ENCODE data around the gene NRXN2. TPM values are rescaled to one million over a fixed set of nuclear protein-coding genes. Genes with fewer than 3 reads are reported as not detected.

NRXN2 gene
- total RNA-seq, 1 experiment from 2014 or later: 0.15 TPM

DNA sequence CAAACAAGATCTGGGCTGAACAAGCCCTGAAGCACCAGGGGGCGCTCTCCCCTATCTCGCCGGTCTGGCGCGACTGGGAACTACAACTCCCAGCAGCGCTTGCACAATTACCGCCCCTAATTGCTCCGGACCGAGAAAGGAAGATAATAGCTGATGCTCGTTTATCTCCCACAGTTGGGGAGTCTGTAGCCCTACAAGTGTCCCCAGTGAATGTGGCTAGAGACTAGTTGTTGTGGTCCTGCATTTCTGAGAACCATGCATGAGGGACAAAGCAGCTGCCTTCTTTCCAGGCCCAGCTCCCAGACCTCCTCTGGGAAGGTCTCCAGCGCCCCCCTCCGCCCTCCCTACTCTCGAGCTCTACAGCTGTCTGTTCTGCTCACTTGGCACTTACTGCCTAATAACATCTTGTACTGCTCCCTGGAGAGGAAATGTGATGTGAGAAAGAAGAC, 34.4 kb downstream of the NRXN2 start:
- BruUV-seq (replicated peaks): no TSS peak
- Histone ChIP-seq H3K27ac (ENCODE audit: low read length) (no peak overlapping the region), H3K4me3 (ENCODE audit: low read depth in 2 of 2, low read length in 2 of 2) (peak overlapping the region; percentile 26 to 46), H3K27me3 (ENCODE audit: control insufficient read depth, insufficient read depth, low read length) (peaks cover 7% of the 10 kb centered on the region), H3K9me3 (ENCODE audit: control insufficient read depth, insufficient read depth, low read depth, low read length) (no peaks in the 10 kb centered on the region), H3K36me3 (ENCODE audit: control insufficient read depth, insufficient read depth, low read length) (no peaks in the 10 kb centered on the region), H3K4me1 (ENCODE audit: control insufficient read depth, insufficient read depth, low read length) (no peaks in the 10 kb centered on the region)
- in situ Hi-C loops (cut with HindIII; ENCODE audit: low pct_unique_long_range_greater_than_20kb, low sequenced_read_pairs): no loop called here
- DNase-seq (ENCODE audit: low read depth, low spot score): peak; percentile 76
- TF ChIP-seq POLR2AphosphoS5 (IDR thresholded peaks at IDR 0.05; ENCODE audit: low read depth, low read length): no peak
- TF ChIP-seq, protein P1, sequence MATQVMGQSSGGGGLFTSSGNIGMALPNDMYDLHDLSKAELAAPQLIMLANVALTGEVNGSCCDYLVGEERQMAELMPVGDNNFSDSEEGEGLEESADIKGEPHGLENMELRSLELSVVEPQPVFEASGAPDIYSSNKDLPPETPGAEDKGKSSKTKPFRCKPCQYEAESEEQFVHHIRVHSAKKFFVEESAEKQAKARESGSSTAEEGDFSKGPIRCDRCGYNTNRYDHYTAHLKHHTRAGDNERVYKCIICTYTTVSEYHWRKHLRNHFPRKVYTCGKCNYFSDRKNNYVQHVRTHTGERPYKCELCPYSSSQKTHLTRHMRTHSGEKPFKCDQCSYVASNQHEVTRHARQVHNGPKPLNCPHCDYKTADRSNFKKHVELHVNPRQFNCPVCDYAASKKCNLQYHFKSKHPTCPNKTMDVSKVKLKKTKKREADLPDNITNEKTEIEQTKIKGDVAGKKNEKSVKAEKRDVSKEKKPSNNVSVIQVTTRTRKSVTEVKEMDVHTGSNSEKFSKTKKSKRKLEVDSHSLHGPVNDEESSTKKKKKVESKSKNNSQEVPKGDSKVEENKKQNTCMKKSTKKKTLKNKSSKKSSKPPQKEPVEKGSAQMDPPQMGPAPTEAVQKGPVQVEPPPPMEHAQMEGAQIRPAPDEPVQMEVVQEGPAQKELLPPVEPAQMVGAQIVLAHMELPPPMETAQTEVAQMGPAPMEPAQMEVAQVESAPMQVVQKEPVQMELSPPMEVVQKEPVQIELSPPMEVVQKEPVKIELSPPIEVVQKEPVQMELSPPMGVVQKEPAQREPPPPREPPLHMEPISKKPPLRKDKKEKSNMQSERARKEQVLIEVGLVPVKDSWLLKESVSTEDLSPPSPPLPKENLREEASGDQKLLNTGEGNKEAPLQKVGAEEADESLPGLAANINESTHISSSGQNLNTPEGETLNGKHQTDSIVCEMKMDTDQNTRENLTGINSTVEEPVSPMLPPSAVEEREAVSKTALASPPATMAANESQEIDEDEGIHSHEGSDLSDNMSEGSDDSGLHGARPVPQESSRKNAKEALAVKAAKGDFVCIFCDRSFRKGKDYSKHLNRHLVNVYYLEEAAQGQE (IDR thresholded peaks at IDR 0.05; ENCODE audit: insufficient read depth in 1 of 2, low read depth in 2 of 2, low read length in 1 of 2): no peak
- TF ChIP-seq, protein P2, sequence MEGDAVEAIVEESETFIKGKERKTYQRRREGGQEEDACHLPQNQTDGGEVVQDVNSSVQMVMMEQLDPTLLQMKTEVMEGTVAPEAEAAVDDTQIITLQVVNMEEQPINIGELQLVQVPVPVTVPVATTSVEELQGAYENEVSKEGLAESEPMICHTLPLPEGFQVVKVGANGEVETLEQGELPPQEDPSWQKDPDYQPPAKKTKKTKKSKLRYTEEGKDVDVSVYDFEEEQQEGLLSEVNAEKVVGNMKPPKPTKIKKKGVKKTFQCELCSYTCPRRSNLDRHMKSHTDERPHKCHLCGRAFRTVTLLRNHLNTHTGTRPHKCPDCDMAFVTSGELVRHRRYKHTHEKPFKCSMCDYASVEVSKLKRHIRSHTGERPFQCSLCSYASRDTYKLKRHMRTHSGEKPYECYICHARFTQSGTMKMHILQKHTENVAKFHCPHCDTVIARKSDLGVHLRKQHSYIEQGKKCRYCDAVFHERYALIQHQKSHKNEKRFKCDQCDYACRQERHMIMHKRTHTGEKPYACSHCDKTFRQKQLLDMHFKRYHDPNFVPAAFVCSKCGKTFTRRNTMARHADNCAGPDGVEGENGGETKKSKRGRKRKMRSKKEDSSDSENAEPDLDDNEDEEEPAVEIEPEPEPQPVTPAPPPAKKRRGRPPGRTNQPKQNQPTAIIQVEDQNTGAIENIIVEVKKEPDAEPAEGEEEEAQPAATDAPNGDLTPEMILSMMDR (IDR thresholded peaks at IDR 0.05): peak; percentile 99
- TF ChIP-seq SIN3A (IDR thresholded peaks at IDR 0.05; ENCODE audit: borderline replicate concordance, insufficient read depth, low read depth, low read length): no peak
- TF ChIP-seq TCF7L2 (IDR thresholded peaks at IDR 0.05; ENCODE audit: low read depth, low read length): no peak
- ChIA-PET CTCF (interaction anchor here (0.6 to 1.4 kb wide), 16 partner anchors 10 to 332 kb away, joined by 3 to 13 read pairs (median 6); partner anchors contain the start of gene NRXN2), POLR2A (interaction anchor here (0.6 to 0.7 kb wide), 2 partner anchors 10 to 165 kb away, joined by 3 to 12 read pairs; no protein-coding TSS in a partner anchor)
- ATAC-seq: peak; percentile 97
- intact Hi-C loops (cut with micrococcal nuclease; ENCODE audit: unreplicated experiment): no loop called here

DNA sequence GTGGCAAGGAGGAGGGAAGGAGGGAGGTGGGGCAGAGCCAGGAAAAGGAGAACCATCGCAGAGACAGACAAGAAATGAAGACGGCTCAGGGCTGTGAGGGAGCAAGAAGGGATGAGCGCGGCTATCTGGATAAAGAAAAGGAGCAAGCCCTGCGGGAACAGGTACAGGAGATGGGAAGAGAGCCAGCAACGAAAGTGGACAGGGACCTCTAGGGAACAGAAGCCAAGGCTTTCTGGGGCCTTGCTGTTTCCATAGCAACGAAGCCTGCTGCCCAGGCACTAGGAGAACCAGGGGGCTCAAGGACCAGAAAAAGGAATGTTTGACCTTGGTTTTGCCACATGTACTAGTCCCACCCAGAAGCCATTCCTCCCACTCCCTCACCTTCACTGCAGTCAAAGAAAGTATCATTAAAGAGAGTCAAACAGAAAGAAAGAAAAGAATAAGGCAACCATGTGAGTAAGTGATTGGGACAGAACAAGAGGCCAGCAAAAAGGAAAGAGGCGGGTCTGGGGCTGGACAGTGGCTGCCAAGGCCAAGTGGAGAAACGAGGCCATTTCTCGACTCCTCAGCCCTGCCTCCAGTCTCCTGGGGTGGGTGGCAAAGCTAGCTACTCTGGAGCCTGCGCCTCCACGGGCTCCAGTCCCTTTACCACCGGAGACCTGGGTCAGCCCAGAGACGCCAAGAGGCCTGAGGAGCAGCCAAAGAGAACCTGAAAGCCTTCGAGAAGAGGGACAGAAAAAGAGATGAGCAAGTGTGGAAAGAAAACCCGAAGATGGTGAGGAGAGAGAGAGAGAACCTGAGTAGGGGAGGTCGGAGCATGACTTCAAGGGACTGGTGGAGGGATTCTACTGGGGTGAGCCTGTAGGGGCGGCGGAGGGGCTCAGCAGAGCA, 35.1 kb downstream of the NRXN2 start:
- ChIA-PET POLR2A (interaction anchor here (0.6 kb wide), 1 partner anchor 11 kb away, joined by 3 read pairs; no protein-coding TSS in a partner anchor), CTCF (interaction anchor here (0.6 to 1.1 kb wide), 8 partner anchors 11 to 297 kb away, joined by 3 to 13 read pairs (median 4); no protein-coding TSS in a partner anchor)
- no peak overlapping the region for H3K4me3 ChIP-seq (ENCODE audit: low read depth in 2 of 2, low read length in 2 of 2)
- no peaks in the 10 kb centered on the region for H3K9me3 ChIP-seq (ENCODE audit: control insufficient read depth, insufficient read depth, low read depth, low read length)
- H3K4me1 ChIP-seq (ENCODE audit: control insufficient read depth, insufficient read depth, low read length): no peaks in the 10 kb centered on the region
- H3K27ac ChIP-seq (ENCODE audit: low read length): no peak overlapping the region
- H3K36me3 ChIP-seq (ENCODE audit: control insufficient read depth, insufficient read depth, low read length): no peaks in the 10 kb centered on the region
- H3K27me3 ChIP-seq (ENCODE audit: control insufficient read depth, insufficient read depth, low read length): peaks cover 7% of the 10 kb centered on the region
- no peak for DNase-seq (ENCODE audit: low read depth, low spot score)
- no peak for TF ChIP-seq TCF7L2 (IDR thresholded peaks at IDR 0.05; ENCODE audit: low read depth, low read length)
- no peak for TF ChIP-seq POLR2AphosphoS5 (IDR thresholded peaks at IDR 0.05; ENCODE audit: low read depth, low read length)
- TF ChIP-seq, protein P2 (IDR thresholded peaks at IDR 0.05): no peak
- TF ChIP-seq, protein P1 (IDR thresholded peaks at IDR 0.05; ENCODE audit: insufficient read depth in 1 of 2, low read depth in 2 of 2, low read length in 1 of 2): no peak
- TF ChIP-seq SIN3A (IDR thresholded peaks at IDR 0.05; ENCODE audit: borderline replicate concordance, insufficient read depth, low read depth, low read length): no peak
- BruUV-seq (replicated peaks): no TSS peak
- peak; percentile 57 for ATAC-seq
- intact Hi-C loops (cut with micrococcal nuclease; ENCODE audit: unreplicated experiment) (no loop called here), in situ Hi-C loops (cut with HindIII; ENCODE audit: low pct_unique_long_range_greater_than_20kb, low sequenced_read_pairs) (no loop called here)
